ENCODE measurements around the gene TTC38.

Gene TTC38

DNA sequence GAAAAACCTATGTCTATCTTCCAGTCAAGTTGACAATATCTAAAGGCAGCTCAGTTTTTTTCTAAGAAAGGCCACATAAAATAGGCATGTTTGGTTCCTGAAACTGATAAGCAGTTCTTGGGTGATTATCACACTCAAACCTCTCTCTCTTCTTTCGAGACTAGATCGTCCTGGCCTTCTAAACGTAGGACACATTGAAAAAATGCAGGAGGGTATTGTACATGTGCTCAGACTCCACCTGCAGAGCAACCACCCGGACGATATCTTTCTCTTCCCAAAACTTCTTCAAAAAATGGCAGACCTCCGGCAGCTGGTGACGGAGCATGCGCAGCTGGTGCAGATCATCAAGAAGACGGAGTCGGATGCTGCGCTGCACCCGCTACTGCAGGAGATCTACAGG is 32.8 kb upstream of the TTC38 start (continued):
- TF ChIP-seq, protein P1, sequence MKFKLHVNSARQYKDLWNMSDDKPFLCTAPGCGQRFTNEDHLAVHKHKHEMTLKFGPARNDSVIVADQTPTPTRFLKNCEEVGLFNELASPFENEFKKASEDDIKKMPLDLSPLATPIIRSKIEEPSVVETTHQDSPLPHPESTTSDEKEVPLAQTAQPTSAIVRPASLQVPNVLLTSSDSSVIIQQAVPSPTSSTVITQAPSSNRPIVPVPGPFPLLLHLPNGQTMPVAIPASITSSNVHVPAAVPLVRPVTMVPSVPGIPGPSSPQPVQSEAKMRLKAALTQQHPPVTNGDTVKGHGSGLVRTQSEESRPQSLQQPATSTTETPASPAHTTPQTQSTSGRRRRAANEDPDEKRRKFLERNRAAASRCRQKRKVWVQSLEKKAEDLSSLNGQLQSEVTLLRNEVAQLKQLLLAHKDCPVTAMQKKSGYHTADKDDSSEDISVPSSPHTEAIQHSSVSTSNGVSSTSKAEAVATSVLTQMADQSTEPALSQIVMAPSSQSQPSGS (tag by site-specific recombination; IDR thresholded peaks at IDR 0.05; ENCODE audit: low read depth), result no peak

DNA sequence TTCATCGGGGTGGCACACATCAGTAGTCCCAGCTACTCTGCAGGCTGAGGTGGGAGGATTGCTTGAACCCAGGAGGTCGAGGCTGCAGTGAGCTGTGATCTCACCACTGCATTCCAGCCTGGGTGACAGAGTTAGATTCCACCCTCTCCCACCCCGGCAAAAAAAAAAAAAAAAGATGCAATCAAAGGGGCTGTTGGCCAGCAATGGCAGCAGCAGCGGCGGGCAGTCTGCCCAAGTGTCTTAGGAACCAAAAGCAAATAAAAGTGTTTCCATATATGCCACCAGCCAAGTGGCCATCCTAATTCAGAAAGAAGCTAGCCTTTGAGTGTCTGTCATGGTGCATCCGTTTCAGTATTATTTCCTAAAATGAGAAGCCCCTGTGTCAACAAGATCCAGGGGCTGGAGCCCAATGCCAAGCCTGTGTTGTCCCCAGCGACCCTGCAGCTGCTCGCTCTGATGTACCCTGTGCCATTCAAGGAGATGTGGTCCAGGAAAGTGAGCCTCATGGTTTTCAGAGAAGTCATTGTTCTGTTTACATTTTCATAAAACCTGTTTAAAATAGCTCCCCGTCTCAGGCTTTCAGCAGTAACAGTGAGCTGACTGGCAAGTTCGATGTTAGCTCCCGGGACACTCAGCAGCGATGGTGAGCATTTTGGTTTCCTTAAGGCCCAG is 30.2 kb upstream of the TTC38 start:
- no peak overlapping the region for H3K4me3 ChIP-seq (ENCODE audit: low read depth, low read length)
- H3K27ac ChIP-seq (ENCODE audit: extremely low read depth, low read depth, low read length), result no peak overlapping the region
- peaks cover 2 to 7% of the 10 kb centered on the region in 2 experiments; a peak in 2 of 3 replicates for H3K36me3 ChIP-seq (ENCODE audit: control insufficient read depth in 2 of 2, insufficient read depth in 1 of 2, low read length in 2 of 2)
- CTCF ChIA-PET, result interaction anchor here (0.5 to 0.7 kb wide), 3 partner anchors 130 to 566 kb away, joined by 3 to 6 read pairs (median 4); no protein-coding TSS in a partner anchor
- POLR2A ChIA-PET, result interaction anchor here (0.6 kb wide), 1 partner anchor 24 kb away, joined by 3 read pairs; no protein-coding TSS in a partner anchor
- H3K4me1 ChIP-seq (ENCODE audit: control insufficient read depth, insufficient read depth, low read length), result peaks cover 5% of the 10 kb centered on the region; the same call in 1 of the 2 replicates
- no peak for TF ChIP-seq KLF9 (tag by site-specific recombination; IDR thresholded peaks at IDR 0.05; ENCODE audit: low read depth)
- no peak for TF ChIP-seq ZNF394 (tag by site-specific recombination; IDR thresholded peaks at IDR 0.05; ENCODE audit: borderline replicate concordance)
- TF ChIP-seq ZNF560 (tag by site-specific recombination; IDR thresholded peaks at IDR 0.05; ENCODE audit: borderline replicate concordance), result no peak
- TF ChIP-seq ZNF521 (tag by site-specific recombination; IDR thresholded peaks at IDR 0.05), result no peak
- TF ChIP-seq MZF1 (tag by site-specific recombination; IDR thresholded peaks at IDR 0.05; ENCODE audit: borderline replicate concordance), result no peak
- no peak for TF ChIP-seq ZNF658 (tag by site-specific recombination; IDR thresholded peaks at IDR 0.05)
- no peaks in the 10 kb centered on the region for H3K9me3 ChIP-seq (ENCODE audit: control insufficient read depth, insufficient read depth, low read depth, low read length)

GRCh38 chr22:46238541-46238940 is 29.3 kb upstream of the TTC38 start:
- ChIA-PET POLR2A (no interaction called here), CTCF (no interaction called here)
- peaks cover 0 to 11% of the 10 kb centered on the region in 2 experiments; a peak in 2 of 3 replicates for H3K36me3 ChIP-seq (ENCODE audit: control insufficient read depth in 2 of 2, insufficient read depth in 1 of 2, low read length in 2 of 2)
- no peak overlapping the region for H3K4me3 ChIP-seq (ENCODE audit: low read depth, low read length)
- no peak overlapping the region for H3K27ac ChIP-seq (ENCODE audit: extremely low read depth, low read depth, low read length)
- no peaks in the 10 kb centered on the region for H3K9me3 ChIP-seq (ENCODE audit: control insufficient read depth, insufficient read depth, low read depth, low read length)
- H3K4me1 ChIP-seq (ENCODE audit: control insufficient read depth, insufficient read depth, low read length), result no peaks in the 10 kb centered on the region; the same call in 1 of the 2 replicates
- TF ChIP-seq ZNF785 (tag by site-specific recombination; IDR thresholded peaks at IDR 0.05), result no peak
- no peak for TF ChIP-seq MYNN (tag by site-specific recombination; IDR thresholded peaks at IDR 0.05; ENCODE audit: borderline replicate concordance)
- TF ChIP-seq, protein P2, sequence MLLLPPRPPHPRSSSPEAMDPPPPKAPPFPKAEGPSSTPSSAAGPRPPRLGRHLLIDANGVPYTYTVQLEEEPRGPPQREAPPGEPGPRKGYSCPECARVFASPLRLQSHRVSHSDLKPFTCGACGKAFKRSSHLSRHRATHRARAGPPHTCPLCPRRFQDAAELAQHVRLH (tag by site-specific recombination; IDR thresholded peaks at IDR 0.05), result no peak
- no peak for TF ChIP-seq RBAK (tag by site-specific recombination; IDR thresholded peaks at IDR 0.05)
- no peak for TF ChIP-seq ZNF768 (tag by site-specific recombination; IDR thresholded peaks at IDR 0.05)
- no peak for TF ChIP-seq ZNF148 (tag by site-specific recombination; IDR thresholded peaks at IDR 0.05; ENCODE audit: borderline replicate concordance)
- TF ChIP-seq ZNF571 (tag by site-specific recombination; IDR thresholded peaks at IDR 0.05), result no peak
- no peak for TF ChIP-seq ZNF76 (tag by site-specific recombination; IDR thresholded peaks at IDR 0.05; ENCODE audit: borderline replicate concordance, low read depth)
- no peak for TF ChIP-seq ZFP69B (tag by site-specific recombination; IDR thresholded peaks at IDR 0.05)
- TF ChIP-seq ZNF16 (tag by site-specific recombination; IDR thresholded peaks at IDR 0.05; ENCODE audit: low read depth), result no peak
- no peak for TF ChIP-seq PATZ1 (tag by site-specific recombination; IDR thresholded peaks at IDR 0.05)
- no peak for TF ChIP-seq ZNF266 (tag by site-specific recombination; IDR thresholded peaks at IDR 0.05; ENCODE audit: low read depth)
- TF ChIP-seq ZNF558 (tag by site-specific recombination; IDR thresholded peaks at IDR 0.05), result no peak
- TF ChIP-seq, protein P3, sequence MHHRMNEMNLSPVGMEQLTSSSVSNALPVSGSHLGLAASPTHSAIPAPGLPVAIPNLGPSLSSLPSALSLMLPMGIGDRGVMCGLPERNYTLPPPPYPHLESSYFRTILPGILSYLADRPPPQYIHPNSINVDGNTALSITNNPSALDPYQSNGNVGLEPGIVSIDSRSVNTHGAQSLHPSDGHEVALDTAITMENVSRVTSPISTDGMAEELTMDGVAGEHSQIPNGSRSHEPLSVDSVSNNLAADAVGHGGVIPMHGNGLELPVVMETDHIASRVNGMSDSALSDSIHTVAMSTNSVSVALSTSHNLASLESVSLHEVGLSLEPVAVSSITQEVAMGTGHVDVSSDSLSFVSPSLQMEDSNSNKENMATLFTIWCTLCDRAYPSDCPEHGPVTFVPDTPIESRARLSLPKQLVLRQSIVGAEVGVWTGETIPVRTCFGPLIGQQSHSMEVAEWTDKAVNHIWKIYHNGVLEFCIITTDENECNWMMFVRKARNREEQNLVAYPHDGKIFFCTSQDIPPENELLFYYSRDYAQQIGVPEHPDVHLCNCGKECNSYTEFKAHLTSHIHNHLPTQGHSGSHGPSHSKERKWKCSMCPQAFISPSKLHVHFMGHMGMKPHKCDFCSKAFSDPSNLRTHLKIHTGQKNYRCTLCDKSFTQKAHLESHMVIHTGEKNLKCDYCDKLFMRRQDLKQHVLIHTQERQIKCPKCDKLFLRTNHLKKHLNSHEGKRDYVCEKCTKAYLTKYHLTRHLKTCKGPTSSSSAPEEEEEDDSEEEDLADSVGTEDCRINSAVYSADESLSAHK (tag by site-specific recombination; IDR thresholded peaks at IDR 0.05), result no peak
- no peak for TF ChIP-seq GLIS1 (tag by site-specific recombination; IDR thresholded peaks at IDR 0.05)
- TF ChIP-seq ZNF600 (tag by site-specific recombination; IDR thresholded peaks at IDR 0.05), result no peak
- no peak for TF ChIP-seq ZNF184 (tag by site-specific recombination; IDR thresholded peaks at IDR 0.05)
- no peak for TF ChIP-seq ZFHX2 (tag by site-specific recombination; conservative IDR thresholded peaks at IDR 0.05)
